SK-N-SH treated with all-trans-retinoic acid at 6 μM for 48 hours (cell line): ENCODE results near the gene FLT1.

Source experiments
- ATAC-seq: fragments of 200-7000 bp; cut with Tn5 transposase; 3 replicates; pipeline ENCODE4 v1.9.1; 2020; ENCODE audit warnings: mild to moderate bottlenecking, moderate library complexity
- ARNTL ChIP-seq: fragments of 450-650 bp; formaldehyde crosslinking; IDR thresholded peaks from 2 replicates; pipeline ENCODE4 v1.5.0; 2020; ENCODE audit warnings: low read depth, mild to moderate bottlenecking, moderate library complexity, borderline replicate concordance
- CSDC2 ChIP-seq: fragments of 250-450 bp; sonication (Bioruptor Pico); IDR thresholded peaks from 2 replicates; pipeline ENCODE4 v1.5.0; 2020; ENCODE audit warnings: mild to moderate bottlenecking, moderate library complexity
- ESRRG ChIP-seq: fragments of 250-450 bp; sonication (Bioruptor Pico); IDR thresholded peaks from 2 replicates; pipeline ENCODE4 v1.6.1; 2021; ENCODE audit warnings: mild to moderate bottlenecking
- GLIS3 ChIP-seq: fragments of 250-450 bp; sonication (Bioruptor Pico); IDR thresholded peaks from 2 replicates; pipeline ENCODE4 v1.5.0; 2020; ENCODE audit warnings: mild to moderate bottlenecking, moderate library complexity
- ISL1 ChIP-seq: fragments of 250-450 bp; sonication (Bioruptor Pico); IDR thresholded peaks from 2 replicates; pipeline ENCODE4 v2.1.2; 2022; ENCODE audit warnings: mild to moderate bottlenecking, moderate library complexity
- OSR1 ChIP-seq: fragments of 250-450 bp; sonication (Bioruptor Pico); IDR thresholded peaks from 2 replicates; pipeline ENCODE4 v1.8.0; 2022; ENCODE audit warnings: moderate library complexity, mild to moderate bottlenecking, inconsistent platforms
- PPARA ChIP-seq: fragments of 250-450 bp; sonication (Bioruptor Pico); IDR thresholded peaks from 2 replicates; pipeline ENCODE4 v1.5.0; 2020; ENCODE audit warnings: mild to moderate bottlenecking, borderline replicate concordance
- RARB ChIP-seq: fragments of 250-450 bp; sonication (Bioruptor Pico); IDR thresholded peaks from 2 replicates; pipeline ENCODE4 v1.8.0; 2021; ENCODE audit warnings: mild to moderate bottlenecking, moderate library complexity
- TCF4 ChIP-seq: fragments of 250-450 bp; sonication (Bioruptor Pico); IDR thresholded peaks from 2 replicates; pipeline ENCODE4 v1.8.0; 2021; ENCODE audit warnings: mild to moderate bottlenecking, moderate library complexity, borderline replicate concordance
- TOX ChIP-seq: fragments of 250-450 bp; sonication (Bioruptor Pico); IDR thresholded peaks from 2 replicates; pipeline ENCODE4 v1.8.0; 2021; ENCODE audit warnings: mild to moderate bottlenecking, moderate library complexity, borderline replicate concordance
- ZC3H10 ChIP-seq: fragments of 250-450 bp; sonication (Bioruptor Pico); IDR thresholded peaks from 2 replicates; pipeline ENCODE4 v1.5.1; 2021; ENCODE audit warnings: mild to moderate bottlenecking, moderate library complexity
- ZFP3 ChIP-seq: fragments of 250-450 bp; sonication (Bioruptor Pico); IDR thresholded peaks from 2 replicates; pipeline ENCODE4 v1.5.0; 2020; ENCODE audit warnings: mild to moderate bottlenecking, moderate library complexity
- ZNF565 ChIP-seq: fragments of 450-650 bp; formaldehyde crosslinking; conservative IDR thresholded peaks from 2 replicates; pipeline ENCODE4 v1.5.0; 2020; ENCODE audit warnings: low read depth, mild to moderate bottlenecking, moderate library complexity
- ZNF70 ChIP-seq: fragments of 450-650 bp; formaldehyde crosslinking; IDR thresholded peaks from 2 replicates; pipeline ENCODE4 v1.5.0; 2020; ENCODE audit warnings: mild to moderate bottlenecking, moderate library complexity
- TF ChIP-seq, protein P1 (sequence below): fragments of 250-450 bp; sonication (Bioruptor Pico); IDR thresholded peaks from 2 replicates; pipeline ENCODE4 v1.5.1; 2021; ENCODE audit warnings: mild to moderate bottlenecking, moderate library complexity
- TF ChIP-seq, protein P2 (sequence below): fragments of 250-450 bp; sonication (Bioruptor Pico); IDR thresholded peaks from 2 replicates; pipeline ENCODE4 v1.8.0; 2021; ENCODE audit warnings: low read depth, mild to moderate bottlenecking, moderate library complexity, borderline replicate concordance
- TF ChIP-seq, protein P3 (sequence below): fragments of 250-450 bp; sonication (Bioruptor Pico); IDR thresholded peaks from 2 replicates; pipeline ENCODE4 v1.5.0; 2020; ENCODE audit warnings: mild to moderate bottlenecking, moderate library complexity
- TF ChIP-seq, protein P4 (sequence below): fragments of 250-450 bp; sonication (Bioruptor Pico); IDR thresholded peaks from 2 replicates; pipeline ENCODE4 v1.8.0; 2020; ENCODE audit warnings: mild to moderate bottlenecking, moderate library complexity, borderline replicate concordance

Gene FLT1

GRCh38 chr13:28474491-28475134 is 20.3 kb downstream of the FLT1 start:
- no peak for ATAC-seq
- TF ChIP-seq, protein P1, sequence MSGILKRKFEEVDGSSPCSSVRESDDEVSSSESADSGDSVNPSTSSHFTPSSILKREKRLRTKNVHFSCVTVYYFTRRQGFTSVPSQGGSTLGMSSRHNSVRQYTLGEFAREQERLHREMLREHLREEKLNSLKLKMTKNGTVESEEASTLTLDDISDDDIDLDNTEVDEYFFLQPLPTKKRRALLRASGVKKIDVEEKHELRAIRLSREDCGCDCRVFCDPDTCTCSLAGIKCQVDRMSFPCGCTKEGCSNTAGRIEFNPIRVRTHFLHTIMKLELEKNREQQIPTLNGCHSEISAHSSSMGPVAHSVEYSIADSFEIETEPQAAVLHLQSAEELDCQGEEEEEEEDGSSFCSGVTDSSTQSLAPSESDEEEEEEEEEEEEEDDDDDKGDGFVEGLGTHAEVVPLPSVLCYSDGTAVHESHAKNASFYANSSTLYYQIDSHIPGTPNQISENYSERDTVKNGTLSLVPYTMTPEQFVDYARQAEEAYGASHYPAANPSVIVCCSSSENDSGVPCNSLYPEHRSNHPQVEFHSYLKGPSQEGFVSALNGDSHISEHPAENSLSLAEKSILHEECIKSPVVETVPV (CRISPR knock-in tag) = no peak
- no peak for TF ChIP-seq CSDC2
- TF ChIP-seq OSR1 = no peak
- TF ChIP-seq ISL1 = no peak
- no peak for TF ChIP-seq ESRRG (CRISPR knock-in tag)
- no peak for TF ChIP-seq ZC3H10 (CRISPR knock-in tag)
- no peak for TF ChIP-seq ZFP3
- TF ChIP-seq, protein P2, sequence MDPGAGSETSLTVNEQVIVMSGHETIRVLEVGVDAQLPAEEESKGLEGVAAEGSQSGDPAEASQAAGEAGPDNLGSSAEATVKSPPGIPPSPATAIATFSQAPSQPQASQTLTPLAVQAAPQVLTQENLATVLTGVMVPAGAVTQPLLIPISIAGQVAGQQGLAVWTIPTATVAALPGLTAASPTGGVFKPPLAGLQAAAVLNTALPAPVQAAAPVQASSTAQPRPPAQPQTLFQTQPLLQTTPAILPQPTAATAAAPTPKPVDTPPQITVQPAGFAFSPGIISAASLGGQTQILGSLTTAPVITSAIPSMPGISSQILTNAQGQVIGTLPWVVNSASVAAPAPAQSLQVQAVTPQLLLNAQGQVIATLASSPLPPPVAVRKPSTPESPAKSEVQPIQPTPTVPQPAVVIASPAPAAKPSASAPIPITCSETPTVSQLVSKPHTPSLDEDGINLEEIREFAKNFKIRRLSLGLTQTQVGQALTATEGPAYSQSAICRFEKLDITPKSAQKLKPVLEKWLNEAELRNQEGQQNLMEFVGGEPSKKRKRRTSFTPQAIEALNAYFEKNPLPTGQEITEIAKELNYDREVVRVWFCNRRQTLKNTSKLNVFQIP (CRISPR knock-in tag) = no peak
- TF ChIP-seq, protein P3, sequence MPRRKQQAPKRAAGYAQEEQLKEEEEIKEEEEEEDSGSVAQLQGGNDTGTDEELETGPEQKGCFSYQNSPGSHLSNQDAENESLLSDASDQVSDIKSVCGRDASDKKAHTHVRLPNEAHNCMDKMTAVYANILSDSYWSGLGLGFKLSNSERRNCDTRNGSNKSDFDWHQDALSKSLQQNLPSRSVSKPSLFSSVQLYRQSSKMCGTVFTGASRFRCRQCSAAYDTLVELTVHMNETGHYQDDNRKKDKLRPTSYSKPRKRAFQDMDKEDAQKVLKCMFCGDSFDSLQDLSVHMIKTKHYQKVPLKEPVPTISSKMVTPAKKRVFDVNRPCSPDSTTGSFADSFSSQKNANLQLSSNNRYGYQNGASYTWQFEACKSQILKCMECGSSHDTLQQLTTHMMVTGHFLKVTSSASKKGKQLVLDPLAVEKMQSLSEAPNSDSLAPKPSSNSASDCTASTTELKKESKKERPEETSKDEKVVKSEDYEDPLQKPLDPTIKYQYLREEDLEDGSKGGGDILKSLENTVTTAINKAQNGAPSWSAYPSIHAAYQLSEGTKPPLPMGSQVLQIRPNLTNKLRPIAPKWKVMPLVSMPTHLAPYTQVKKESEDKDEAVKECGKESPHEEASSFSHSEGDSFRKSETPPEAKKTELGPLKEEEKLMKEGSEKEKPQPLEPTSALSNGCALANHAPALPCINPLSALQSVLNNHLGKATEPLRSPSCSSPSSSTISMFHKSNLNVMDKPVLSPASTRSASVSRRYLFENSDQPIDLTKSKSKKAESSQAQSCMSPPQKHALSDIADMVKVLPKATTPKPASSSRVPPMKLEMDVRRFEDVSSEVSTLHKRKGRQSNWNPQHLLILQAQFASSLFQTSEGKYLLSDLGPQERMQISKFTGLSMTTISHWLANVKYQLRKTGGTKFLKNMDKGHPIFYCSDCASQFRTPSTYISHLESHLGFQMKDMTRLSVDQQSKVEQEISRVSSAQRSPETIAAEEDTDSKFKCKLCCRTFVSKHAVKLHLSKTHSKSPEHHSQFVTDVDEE (CRISPR knock-in tag) = no peak
- no peak for TF ChIP-seq GLIS3 (CRISPR knock-in tag)
- TF ChIP-seq ARNTL (CRISPR knock-in tag) = no peak
- no peak for TF ChIP-seq TOX (CRISPR knock-in tag)
- TF ChIP-seq, protein P4, sequence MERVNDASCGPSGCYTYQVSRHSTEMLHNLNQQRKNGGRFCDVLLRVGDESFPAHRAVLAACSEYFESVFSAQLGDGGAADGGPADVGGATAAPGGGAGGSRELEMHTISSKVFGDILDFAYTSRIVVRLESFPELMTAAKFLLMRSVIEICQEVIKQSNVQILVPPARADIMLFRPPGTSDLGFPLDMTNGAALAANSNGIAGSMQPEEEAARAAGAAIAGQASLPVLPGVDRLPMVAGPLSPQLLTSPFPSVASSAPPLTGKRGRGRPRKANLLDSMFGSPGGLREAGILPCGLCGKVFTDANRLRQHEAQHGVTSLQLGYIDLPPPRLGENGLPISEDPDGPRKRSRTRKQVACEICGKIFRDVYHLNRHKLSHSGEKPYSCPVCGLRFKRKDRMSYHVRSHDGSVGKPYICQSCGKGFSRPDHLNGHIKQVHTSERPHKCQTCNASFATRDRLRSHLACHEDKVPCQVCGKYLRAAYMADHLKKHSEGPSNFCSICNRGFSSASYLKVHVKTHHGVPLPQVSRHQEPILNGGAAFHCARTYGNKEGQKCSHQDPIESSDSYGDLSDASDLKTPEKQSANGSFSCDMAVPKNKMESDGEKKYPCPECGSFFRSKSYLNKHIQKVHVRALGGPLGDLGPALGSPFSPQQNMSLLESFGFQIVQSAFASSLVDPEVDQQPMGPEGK = no peak

DNA sequence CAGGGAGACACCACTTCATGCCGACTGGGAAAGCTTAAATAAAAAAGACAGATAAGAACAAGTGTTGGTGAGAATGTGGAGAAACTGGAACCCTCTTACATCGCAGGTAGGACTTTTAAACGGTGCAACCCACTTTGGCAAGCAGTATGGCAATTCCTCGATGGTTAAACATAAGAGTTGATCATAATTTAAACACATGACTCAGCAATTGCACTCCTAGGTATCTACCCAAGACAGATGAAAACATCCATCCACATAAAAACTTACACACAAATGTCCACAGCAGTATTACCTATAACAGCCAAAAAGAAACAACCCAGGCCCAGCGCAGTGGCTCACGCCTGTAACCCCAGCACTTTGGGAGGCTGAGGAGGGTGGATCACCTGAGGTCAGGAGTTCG is 21.9 kb downstream of the FLT1 start:
- no peak for TF ChIP-seq ZNF70
- TF ChIP-seq TCF4 (CRISPR knock-in tag) = no peak
- no peak for TF ChIP-seq GLIS3 (CRISPR knock-in tag)
- TF ChIP-seq RARB (CRISPR knock-in tag) = no peak
- ATAC-seq = no peak

GRCh38 chr13:28471421-28471820 is 23.5 kb downstream of the FLT1 start:
- no peak for ATAC-seq
- no peak for TF ChIP-seq GLIS3 (CRISPR knock-in tag)
- TF ChIP-seq ZC3H10 (CRISPR knock-in tag) = no peak

- ATAC-seq = no peak
- TF ChIP-seq, protein P1 (CRISPR knock-in tag) = no peak
- TF ChIP-seq ZNF565 (CRISPR knock-in tag) (no peak), PPARA (CRISPR knock-in tag) (no peak), RARB (CRISPR knock-in tag) (no peak), ARNTL (CRISPR knock-in tag) (no peak), ISL1 (no peak)
Observed at GRCh38 chr13:28470296-28470695, 24.6 kb downstream of the FLT1 start.
